Measurements from ENCODE around the gene C11orf98. TPM values are rescaled to one million over a fixed set of nuclear protein-coding genes. Genes with fewer than 3 reads are reported as not detected.

The C11orf98 gene
- total and polyA plus RNA-seq, 2 of the 13 experiments (the other 11 are each of a cell fraction or from before 2014, with no cell fraction given): 30.4 to 91.8 TPM

GRCh38 chr11:62621567-62622470 is 43.2 kb downstream of the C11orf98 start, which contains the start of gene B3GAT3 (continued):
- TF ChIP-seq, protein P1, sequence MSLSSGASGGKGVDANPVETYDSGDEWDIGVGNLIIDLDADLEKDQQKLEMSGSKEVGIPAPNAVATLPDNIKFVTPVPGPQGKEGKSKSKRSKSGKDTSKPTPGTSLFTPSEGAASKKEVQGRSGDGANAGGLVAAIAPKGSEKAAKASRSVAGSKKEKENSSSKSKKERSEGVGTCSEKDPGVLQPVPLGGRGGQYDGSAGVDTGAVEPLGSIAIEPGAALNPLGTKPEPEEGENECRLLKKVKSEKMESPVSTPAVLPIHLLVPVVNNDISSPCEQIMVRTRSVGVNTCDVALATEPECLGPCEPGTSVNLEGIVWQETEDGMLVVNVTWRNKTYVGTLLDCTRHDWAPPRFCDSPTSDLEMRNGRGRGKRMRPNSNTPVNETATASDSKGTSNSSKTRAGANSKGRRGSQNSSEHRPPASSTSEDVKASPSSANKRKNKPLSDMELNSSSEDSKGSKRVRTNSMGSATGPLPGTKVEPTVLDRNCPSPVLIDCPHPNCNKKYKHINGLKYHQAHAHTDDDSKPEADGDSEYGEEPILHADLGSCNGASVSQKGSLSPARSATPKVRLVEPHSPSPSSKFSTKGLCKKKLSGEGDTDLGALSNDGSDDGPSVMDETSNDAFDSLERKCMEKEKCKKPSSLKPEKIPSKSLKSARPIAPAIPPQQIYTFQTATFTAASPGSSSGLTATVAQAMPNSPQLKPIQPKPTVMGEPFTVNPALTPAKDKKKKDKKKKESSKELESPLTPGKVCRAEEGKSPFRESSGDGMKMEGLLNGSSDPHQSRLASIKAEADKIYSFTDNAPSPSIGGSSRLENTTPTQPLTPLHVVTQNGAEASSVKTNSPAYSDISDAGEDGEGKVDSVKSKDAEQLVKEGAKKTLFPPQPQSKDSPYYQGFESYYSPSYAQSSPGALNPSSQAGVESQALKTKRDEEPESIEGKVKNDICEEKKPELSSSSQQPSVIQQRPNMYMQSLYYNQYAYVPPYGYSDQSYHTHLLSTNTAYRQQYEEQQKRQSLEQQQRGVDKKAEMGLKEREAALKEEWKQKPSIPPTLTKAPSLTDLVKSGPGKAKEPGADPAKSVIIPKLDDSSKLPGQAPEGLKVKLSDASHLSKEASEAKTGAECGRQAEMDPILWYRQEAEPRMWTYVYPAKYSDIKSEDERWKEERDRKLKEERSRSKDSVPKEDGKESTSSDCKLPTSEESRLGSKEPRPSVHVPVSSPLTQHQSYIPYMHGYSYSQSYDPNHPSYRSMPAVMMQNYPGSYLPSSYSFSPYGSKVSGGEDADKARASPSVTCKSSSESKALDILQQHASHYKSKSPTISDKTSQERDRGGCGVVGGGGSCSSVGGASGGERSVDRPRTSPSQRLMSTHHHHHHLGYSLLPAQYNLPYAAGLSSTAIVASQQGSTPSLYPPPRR (CRISPR knock-in tag; IDR thresholded peaks at IDR 0.05; ENCODE audit: borderline replicate concordance): peak; percentile 27; the same call in 1 of the 2 replicates
- TF ChIP-seq, protein P2, sequence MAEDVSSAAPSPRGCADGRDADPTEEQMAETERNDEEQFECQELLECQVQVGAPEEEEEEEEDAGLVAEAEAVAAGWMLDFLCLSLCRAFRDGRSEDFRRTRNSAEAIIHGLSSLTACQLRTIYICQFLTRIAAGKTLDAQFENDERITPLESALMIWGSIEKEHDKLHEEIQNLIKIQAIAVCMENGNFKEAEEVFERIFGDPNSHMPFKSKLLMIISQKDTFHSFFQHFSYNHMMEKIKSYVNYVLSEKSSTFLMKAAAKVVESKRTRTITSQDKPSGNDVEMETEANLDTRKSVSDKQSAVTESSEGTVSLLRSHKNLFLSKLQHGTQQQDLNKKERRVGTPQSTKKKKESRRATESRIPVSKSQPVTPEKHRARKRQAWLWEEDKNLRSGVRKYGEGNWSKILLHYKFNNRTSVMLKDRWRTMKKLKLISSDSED (CRISPR knock-in tag; IDR thresholded peaks at IDR 0.05): no peak
- TF ChIP-seq KLF16 (CRISPR knock-in tag; IDR thresholded peaks at IDR 0.05) (peak in 1 of 2 experiments; percentile 95; a peak in 2 of 4 replicates), ZNF652 (CRISPR knock-in tag; IDR thresholded peaks at IDR 0.05; ENCODE audit: borderline replicate concordance, low read depth) (peak; percentile 50; the same call in 1 of the 2 replicates), THYN1 (CRISPR knock-in tag; IDR thresholded peaks at IDR 0.05; ENCODE audit: borderline replicate concordance, low read depth) (no peak), ZNF124 (CRISPR knock-in tag; IDR thresholded peaks at IDR 0.05) (peak; percentile 70; the same call in 1 of the 2 replicates), ZNF280B (CRISPR knock-in tag; IDR thresholded peaks at IDR 0.05; ENCODE audit: borderline replicate concordance) (peak; percentile 32; the same call in 1 of the 2 replicates), ZNF772 (CRISPR knock-in tag; IDR thresholded peaks at IDR 0.05) (peak; percentile 93; the same call in 1 of the 2 replicates), ZKSCAN1 (IDR thresholded peaks at IDR 0.05; ENCODE audit: low read length) (0 out of 2 replicates have a peak, but pooled peaks have one; percentile 23), ZNF17 (CRISPR knock-in tag; IDR thresholded peaks at IDR 0.05) (no peak), ZNF788 (CRISPR knock-in tag; IDR thresholded peaks at IDR 0.05; ENCODE audit: borderline replicate concordance) (peak; percentile 96), SOX6 (IDR thresholded peaks at IDR 0.05) (no peak), SOX6 (CRISPR knock-in tag; IDR thresholded peaks at IDR 0.05) (peak; percentile 69; the same call in 1 of the 2 replicates), U2AF2 (IDR thresholded peaks at IDR 0.05; ENCODE audit: low read depth, low read length) (no peak)
- TF ChIP-seq, protein P3, sequence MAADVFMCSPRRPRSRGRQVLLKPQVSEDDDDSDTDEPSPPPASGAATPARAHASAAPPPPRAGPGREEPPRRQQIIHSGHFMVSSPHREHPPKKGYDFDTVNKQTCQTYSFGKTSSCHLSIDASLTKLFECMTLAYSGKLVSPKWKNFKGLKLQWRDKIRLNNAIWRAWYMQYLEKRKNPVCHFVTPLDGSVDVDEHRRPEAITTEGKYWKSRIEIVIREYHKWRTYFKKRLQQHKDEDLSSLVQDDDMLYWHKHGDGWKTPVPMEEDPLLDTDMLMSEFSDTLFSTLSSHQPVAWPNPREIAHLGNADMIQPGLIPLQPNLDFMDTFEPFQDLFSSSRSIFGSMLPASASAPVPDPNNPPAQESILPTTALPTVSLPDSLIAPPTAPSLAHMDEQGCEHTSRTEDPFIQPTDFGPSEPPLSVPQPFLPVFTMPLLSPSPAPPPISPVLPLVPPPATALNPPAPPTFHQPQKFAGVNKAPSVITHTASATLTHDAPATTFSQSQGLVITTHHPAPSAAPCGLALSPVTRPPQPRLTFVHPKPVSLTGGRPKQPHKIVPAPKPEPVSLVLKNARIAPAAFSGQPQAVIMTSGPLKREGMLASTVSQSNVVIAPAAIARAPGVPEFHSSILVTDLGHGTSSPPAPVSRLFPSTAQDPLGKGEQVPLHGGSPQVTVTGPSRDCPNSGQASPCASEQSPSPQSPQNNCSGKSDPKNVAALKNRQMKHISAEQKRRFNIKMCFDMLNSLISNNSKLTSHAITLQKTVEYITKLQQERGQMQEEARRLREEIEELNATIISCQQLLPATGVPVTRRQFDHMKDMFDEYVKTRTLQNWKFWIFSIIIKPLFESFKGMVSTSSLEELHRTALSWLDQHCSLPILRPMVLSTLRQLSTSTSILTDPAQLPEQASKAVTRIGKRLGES (CRISPR knock-in tag; IDR thresholded peaks at IDR 0.05; ENCODE audit: borderline replicate concordance): peak; percentile 73; the same call in 1 of the 2 replicates

Data from HepG2 (cell line).